ENCODE results near the gene TNIK. TPM values are rescaled to one million over a fixed set of nuclear protein-coding genes. Genes with fewer than 3 reads are reported as not detected.

TNIK gene
- total RNA-seq, 1 experiment from 2014 or later = 22.4 TPM

- Mint-ChIP-seq H3K4me1 (ENCODE audit: low read depth, unreplicated experiment) (no peaks in the 10 kb centered on the region), H3K27me3 (ENCODE audit: insufficient read depth, unreplicated experiment) (no peaks in the 10 kb centered on the region), H3K36me3 (ENCODE audit: insufficient read depth, unreplicated experiment) (no peaks in the 10 kb centered on the region), H3K4me3 (ENCODE audit: unreplicated experiment) (no peak overlapping the region), H3K27ac (ENCODE audit: unreplicated experiment) (no peak overlapping the region), H3K9me3 (ENCODE audit: unreplicated experiment) (no peaks in the 10 kb centered on the region)
- no peaks in the 10 kb centered on the region for H3K27me3 ChIP-seq (replicated peaks; ENCODE audit: control insufficient read depth, insufficient read depth, low read length)
- H3K4me1 ChIP-seq = no peaks in the 10 kb centered on the region
- ChIA-PET CTCF (no interaction called here), POLR2A (no interaction called here)
- BruUV-seq (replicated peaks) = no TSS peak
- DNase-seq = no peak
- no peaks in the 10 kb centered on the region for H3K36me3 ChIP-seq (ENCODE audit: control insufficient read depth, insufficient read depth, low read length)
- no peak overlapping the region for H3K4me3 ChIP-seq (ENCODE audit: low read depth, low read length)
- intact Hi-C loops (cut with micrococcal nuclease; ENCODE audit: unreplicated experiment) = no loop called here
- no peaks in the 10 kb centered on the region for H3K9me3 ChIP-seq
- TF ChIP-seq, protein P1, sequence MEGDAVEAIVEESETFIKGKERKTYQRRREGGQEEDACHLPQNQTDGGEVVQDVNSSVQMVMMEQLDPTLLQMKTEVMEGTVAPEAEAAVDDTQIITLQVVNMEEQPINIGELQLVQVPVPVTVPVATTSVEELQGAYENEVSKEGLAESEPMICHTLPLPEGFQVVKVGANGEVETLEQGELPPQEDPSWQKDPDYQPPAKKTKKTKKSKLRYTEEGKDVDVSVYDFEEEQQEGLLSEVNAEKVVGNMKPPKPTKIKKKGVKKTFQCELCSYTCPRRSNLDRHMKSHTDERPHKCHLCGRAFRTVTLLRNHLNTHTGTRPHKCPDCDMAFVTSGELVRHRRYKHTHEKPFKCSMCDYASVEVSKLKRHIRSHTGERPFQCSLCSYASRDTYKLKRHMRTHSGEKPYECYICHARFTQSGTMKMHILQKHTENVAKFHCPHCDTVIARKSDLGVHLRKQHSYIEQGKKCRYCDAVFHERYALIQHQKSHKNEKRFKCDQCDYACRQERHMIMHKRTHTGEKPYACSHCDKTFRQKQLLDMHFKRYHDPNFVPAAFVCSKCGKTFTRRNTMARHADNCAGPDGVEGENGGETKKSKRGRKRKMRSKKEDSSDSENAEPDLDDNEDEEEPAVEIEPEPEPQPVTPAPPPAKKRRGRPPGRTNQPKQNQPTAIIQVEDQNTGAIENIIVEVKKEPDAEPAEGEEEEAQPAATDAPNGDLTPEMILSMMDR (IDR thresholded peaks at IDR 0.05; ENCODE audit: insufficient read depth in 1 of 2, low read depth in 1 of 2, low read length in 1 of 2, severe bottlenecking in 1 of 2, unreplicated experiment in 1 of 2) = no peak
Observed at GRCh38 chr3:171270541-171270940, 189.7 kb downstream of the TNIK start.

- no peaks in the 10 kb centered on the region for H3K9me3 Mint-ChIP-seq (ENCODE audit: unreplicated experiment)
- DNase-seq = no peak
- H3K4me3 Mint-ChIP-seq (ENCODE audit: unreplicated experiment) = no peak overlapping the region
- Histone ChIP-seq H3K4me3 (ENCODE audit: low read depth, low read length) (no peak overlapping the region), H3K36me3 (ENCODE audit: control insufficient read depth, insufficient read depth, low read length) (no peaks in the 10 kb centered on the region), H3K27me3 (replicated peaks; ENCODE audit: control insufficient read depth, insufficient read depth, low read length) (no peaks in the 10 kb centered on the region), H3K9me3 (no peaks in the 10 kb centered on the region), H3K4me1 (no peaks in the 10 kb centered on the region)
- ChIA-PET POLR2A (no interaction called here), CTCF (no interaction called here)
- no peaks in the 10 kb centered on the region for H3K4me1 Mint-ChIP-seq (ENCODE audit: low read depth, unreplicated experiment)
- TF ChIP-seq, protein P1 (IDR thresholded peaks at IDR 0.05; ENCODE audit: insufficient read depth in 1 of 2, low read depth in 1 of 2, low read length in 1 of 2, severe bottlenecking in 1 of 2, unreplicated experiment in 1 of 2) = no peak
- no TSS peak for BruUV-seq (replicated peaks)
- intact Hi-C loops (cut with micrococcal nuclease; ENCODE audit: unreplicated experiment) = no loop called here
- no peak overlapping the region for H3K27ac Mint-ChIP-seq (ENCODE audit: unreplicated experiment)
- H3K27me3 Mint-ChIP-seq (ENCODE audit: insufficient read depth, unreplicated experiment) = no peaks in the 10 kb centered on the region
- H3K36me3 Mint-ChIP-seq (ENCODE audit: insufficient read depth, unreplicated experiment) = no peaks in the 10 kb centered on the region
Observed at GRCh38 chr3:171269542-171269941, 190.7 kb downstream of the TNIK start.

- ChIA-PET POLR2A (no interaction called here), CTCF (no interaction called here)
- H3K9me3 ChIP-seq = no peaks in the 10 kb centered on the region
- no peaks in the 10 kb centered on the region for H3K36me3 ChIP-seq (ENCODE audit: control insufficient read depth, insufficient read depth, low read length)
- Mint-ChIP-seq H3K36me3 (ENCODE audit: insufficient read depth, unreplicated experiment) (no peaks in the 10 kb centered on the region), H3K4me3 (ENCODE audit: unreplicated experiment) (no peak overlapping the region), H3K4me1 (ENCODE audit: low read depth, unreplicated experiment) (no peaks in the 10 kb centered on the region), H3K9me3 (ENCODE audit: unreplicated experiment) (no peaks in the 10 kb centered on the region), H3K27ac (ENCODE audit: unreplicated experiment) (no peak overlapping the region), H3K27me3 (ENCODE audit: insufficient read depth, unreplicated experiment) (no peaks in the 10 kb centered on the region)
- H3K4me3 ChIP-seq (ENCODE audit: low read depth, low read length) = no peak overlapping the region
- intact Hi-C loops (cut with micrococcal nuclease; ENCODE audit: unreplicated experiment) = no loop called here
- no peaks in the 10 kb centered on the region for H3K4me1 ChIP-seq
- H3K27me3 ChIP-seq (replicated peaks; ENCODE audit: control insufficient read depth, insufficient read depth, low read length) = no peaks in the 10 kb centered on the region
- no TSS peak for BruUV-seq (replicated peaks)
- no peak for DNase-seq
- TF ChIP-seq, protein P1 (IDR thresholded peaks at IDR 0.05; ENCODE audit: insufficient read depth in 1 of 2, low read depth in 1 of 2, low read length in 1 of 2, severe bottlenecking in 1 of 2, unreplicated experiment in 1 of 2) = no peak
Observed at GRCh38 chr3:171268677-171269076, 191.5 kb downstream of the TNIK start.

Measured in Caco-2 (cell line).